B cell (primary cell): ENCODE data around the gene UBASH3B. TPM values are rescaled to one million over a fixed set of nuclear protein-coding genes. Genes with fewer than 3 reads are reported as not detected.
A peak's percentile ranks its signal among the peaks of the same experiment; 100 is the strongest.

Source experiments
- ATAC-seq: fragments of 200-7000 bp; cut with Tn5 transposase; one replicate; pipeline ENCODE4 v1.10.0; 2021; ENCODE audit warnings: low read depth, mild to moderate bottlenecking, moderate number of reproducible peaks, moderate library complexity
- CTCF ChIA-PET: fragments of 350-600 bp; sonication (Branson Sonifier 250); formaldehyde crosslinking; loops from one replicate; lab custom pipeline; 2021; ENCODE audit warnings: antibody characterized with exemption, inconsistent platforms; lab: Charles Lee
- POLR2A ChIA-PET: fragments of 350-600 bp; sonication (Branson Sonifier 250); formaldehyde crosslinking; loops from one replicate; lab custom pipeline; 2021; ENCODE audit warnings: antibody characterized with exemption; lab: Charles Lee
- DNase-seq: peaks from one replicate; pipeline ENCODE4 v3.0.0; 2013
- H2AFZ ChIP-seq: 2 replicates; pipeline ENCODE4 v1.6.1; 2012; ENCODE audit warnings: mild to moderate bottlenecking, low read depth, low read length; ENCODE audit not compliant: insufficient read depth, poor library complexity, severe bottlenecking
- H3K27ac ChIP-seq, 2 donors: 1 replicate in 1 of 2; 2 replicates in 1 of 2; pipeline ENCODE4 v1.5.1; 2012 to 2013; ENCODE audit warnings: low read length in 2 of 2, mild to moderate bottlenecking in 2 of 2, moderate library complexity in 1 of 2
- H3K27me3 ChIP-seq, 4 experiments: fragments of 200-600 bp in 1 of 4; sonication (generic) in 1 of 4; replicated peaks in 1 of 4; 1 replicate in 2 of 4; 2 replicates in 2 of 4; pipeline versions ENCODE4 v1.6.1 to v1.7.0; 2013 to 2016; ENCODE audit warnings: low read length in 3 of 4, mild to moderate bottlenecking in 2 of 4, mixed read lengths in 1 of 4, moderate library complexity in 1 of 4; ENCODE audit not compliant: insufficient read depth in 4 of 4, control insufficient read depth in 3 of 4; ENCODE audit errors: control extremely low read depth in 1 of 4
- H3K36me3 ChIP-seq, 2 experiments: replicated peaks in 1 of 2; 1 replicate in 1 of 2; 2 replicates in 1 of 2; pipeline versions ENCODE4 v1.6.1 to v1.7.1; 2013; ENCODE audit warnings: low read length in 1 of 2; ENCODE audit not compliant: insufficient read depth in 2 of 2, control insufficient read depth in 1 of 2; ENCODE audit errors: control extremely low read depth in 1 of 2, extremely low read depth in 1 of 2
- H3K4me1 ChIP-seq, 2 donors: fragments of 200-600 bp in 1 of 2; sonication (generic) in 1 of 2; 1 replicate in 1 of 2; 2 replicates in 1 of 2; pipeline versions ENCODE4 v1.5.1 to v1.6.1; 2013 to 2017; ENCODE audit warnings: low read length in 2 of 2; ENCODE audit not compliant: control insufficient read depth in 2 of 2, insufficient read depth in 2 of 2
- H3K4me2 ChIP-seq: replicated peaks from 2 replicates; pipeline ENCODE3; 2012; ENCODE audit warnings: mild to moderate bottlenecking, low read depth, low read length; ENCODE audit not compliant: poor library complexity, severe bottlenecking
- H3K4me3 ChIP-seq, 5 experiments: fragments of 200-600 bp in 1 of 5; sonication (generic) in 1 of 5; 1 replicate in 3 of 5; 2 replicates in 2 of 5; pipeline versions ENCODE4 v1.5.1 to v1.7.0; 2011 to 2016; ENCODE audit warnings: low read length in 4 of 5, mild to moderate bottlenecking in 4 of 5, low read depth in 2 of 5, control low read depth in 1 of 5, moderate library complexity in 1 of 5; ENCODE audit not compliant: insufficient read depth in 1 of 5; ENCODE audit errors: control extremely low read depth in 1 of 5, extremely low read depth in 1 of 5
- H3K79me2 ChIP-seq: fragments of 200-600 bp; sonication (generic); one replicate; pipeline ENCODE4 v1.6.0; 2016; ENCODE audit warnings: low read length; ENCODE audit not compliant: control insufficient read depth, insufficient read depth
- H3K9ac ChIP-seq: fragments of 200-600 bp; sonication (generic); 2 replicates; pipeline ENCODE4 v1.6.1; 2017; ENCODE audit warnings: mild to moderate bottlenecking, low read length, moderate library complexity
- H3K9me3 ChIP-seq, 3 donors: one replicate each; pipeline versions ENCODE4 v1.6.1 to v1.7.1; 2013; ENCODE audit warnings: low read length in 2 of 3; ENCODE audit not compliant: control insufficient read depth in 2 of 3, insufficient read depth in 1 of 3; ENCODE audit errors: control extremely low read depth in 1 of 3
- H4K20me1 ChIP-seq: 2 replicates; pipeline ENCODE4 v1.6.0; 2012; ENCODE audit warnings: mild to moderate bottlenecking, low read length; ENCODE audit not compliant: insufficient read depth, control insufficient read depth, poor library complexity, severe bottlenecking
- H3K27ac Mint-ChIP-seq: one replicate; pipeline ENCODE4 v1.8.0; 2021; ENCODE audit warnings: mixed read lengths
- H3K27me3 Mint-ChIP-seq: one replicate; pipeline ENCODE4 v1.8.0; 2021; ENCODE audit warnings: mixed read lengths
- H3K4me1 Mint-ChIP-seq: one replicate; pipeline ENCODE4 v1.8.0; 2021; ENCODE audit warnings: mixed read lengths
- H3K4me3 Mint-ChIP-seq: one replicate; pipeline ENCODE4 v1.8.0; 2021; ENCODE audit warnings: mixed read lengths
- H3K9me3 Mint-ChIP-seq: one replicate; pipeline ENCODE4 v1.8.0; 2022; ENCODE audit warnings: mixed read lengths; ENCODE audit not compliant: insufficient read depth
- EZH2 ChIP-seq: IDR thresholded peaks from 2 replicates; pipeline ENCODE4 v1.6.1; 2012; ENCODE audit warnings: borderline replicate concordance, low read depth, mild to moderate bottlenecking, moderate library complexity, low read length; ENCODE audit not compliant: insufficient read depth, poor library complexity, severe bottlenecking
- WGBS: methylation state at CpG from one replicate; pipeline ENCODE4 v1.1.5; 2013; ENCODE audit warnings: missing lambda C conversion rate; ENCODE audit not compliant: insufficient coverage; 5-methylcytosine and 5-hydroxymethylcytosine counted together
- intact Hi-C: fragments of 100-400 bp; cut with micrococcal nuclease; formaldehyde crosslinking; loops from one replicate; pipeline ENCODE4 v1.10.0; 2022
- polyA plus RNA-seq: library from polyadenylated mRNA; depleted of rRNA; stranded (reverse); fragments of >200 nt; gene quantifications from 2 replicates; pipeline ENCODE4 v1.2.3, GENCODE V29; 2012
- total RNA-seq, 2 donors: library from RNA; stranded (reverse); fragments of 120-200 nt in 1 of 2; gene quantifications; 1 replicate in 1 of 2; 2 replicates in 1 of 2; pipeline versions ENCODE4 v1.2.3 to v1.2.4, GENCODE V29; 2013 to 2022
- TF ChIP-seq, protein P1 (sequence below): fragments of 200-600 bp; IDR thresholded peaks from one replicate; pipeline ENCODE4 v1.8.0; 2022; ENCODE audit warnings: antibody characterized with exemption, mild to moderate bottlenecking

The UBASH3B gene
- total and polyA plus RNA-seq, 2 donors (not counting 1 experiment from before 2014, with no cell fraction given), result 2.3 to 3.6 TPM

DNA sequence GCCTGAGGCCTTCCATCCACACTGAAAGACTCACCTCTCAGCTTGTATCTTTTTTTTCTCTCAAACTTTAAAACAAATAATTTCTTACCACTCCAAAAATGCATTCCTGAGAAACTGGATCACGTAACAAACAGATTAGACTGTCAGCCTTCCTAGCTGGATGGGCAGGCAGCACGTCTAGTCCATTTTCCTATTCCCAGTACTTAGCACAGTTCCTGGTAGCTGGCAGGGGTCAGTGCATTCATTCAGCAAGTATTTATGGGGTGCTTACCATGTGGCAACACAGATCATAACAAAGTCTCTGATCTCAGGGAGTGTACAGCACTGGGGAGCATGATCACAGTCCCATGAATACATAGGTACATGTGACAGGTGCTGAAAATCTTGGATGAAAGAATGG is 89.6 kb downstream of the UBASH3B start:
- Mint-ChIP-seq H3K27me3 (no peaks in the 10 kb centered on the region), H3K4me3 (no peak overlapping the region), H3K4me1 (peaks cover 16% of the 10 kb centered on the region), H3K27ac (peak overlapping the region; percentile 85), H3K9me3 (no peaks in the 10 kb centered on the region)
- H4K20me1 ChIP-seq, result no peaks in the 10 kb centered on the region
- H3K4me2 ChIP-seq, result peak overlapping the region; percentile 67
- no peak overlapping the region for H3K9ac ChIP-seq
- H3K4me3 ChIP-seq, result no peak overlapping the region
- no peak for TF ChIP-seq EZH2
- TF ChIP-seq, protein P1, sequence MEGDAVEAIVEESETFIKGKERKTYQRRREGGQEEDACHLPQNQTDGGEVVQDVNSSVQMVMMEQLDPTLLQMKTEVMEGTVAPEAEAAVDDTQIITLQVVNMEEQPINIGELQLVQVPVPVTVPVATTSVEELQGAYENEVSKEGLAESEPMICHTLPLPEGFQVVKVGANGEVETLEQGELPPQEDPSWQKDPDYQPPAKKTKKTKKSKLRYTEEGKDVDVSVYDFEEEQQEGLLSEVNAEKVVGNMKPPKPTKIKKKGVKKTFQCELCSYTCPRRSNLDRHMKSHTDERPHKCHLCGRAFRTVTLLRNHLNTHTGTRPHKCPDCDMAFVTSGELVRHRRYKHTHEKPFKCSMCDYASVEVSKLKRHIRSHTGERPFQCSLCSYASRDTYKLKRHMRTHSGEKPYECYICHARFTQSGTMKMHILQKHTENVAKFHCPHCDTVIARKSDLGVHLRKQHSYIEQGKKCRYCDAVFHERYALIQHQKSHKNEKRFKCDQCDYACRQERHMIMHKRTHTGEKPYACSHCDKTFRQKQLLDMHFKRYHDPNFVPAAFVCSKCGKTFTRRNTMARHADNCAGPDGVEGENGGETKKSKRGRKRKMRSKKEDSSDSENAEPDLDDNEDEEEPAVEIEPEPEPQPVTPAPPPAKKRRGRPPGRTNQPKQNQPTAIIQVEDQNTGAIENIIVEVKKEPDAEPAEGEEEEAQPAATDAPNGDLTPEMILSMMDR, result no peak
- H3K36me3 ChIP-seq, result no peaks in the 10 kb centered on the region
- peaks cover 51 to 69% of the 10 kb centered on the region in 2 donors for H3K4me1 ChIP-seq
- H3K79me2 ChIP-seq, result peaks cover 11% of the 10 kb centered on the region
- no peak for ATAC-seq
- peak overlapping the region in 1 of 2 donors; percentile 75 for H3K27ac ChIP-seq
- ChIA-PET POLR2A (interaction anchor here (0.9 to 1.2 kb wide), 2 partner anchors 10 to 31 kb away, joined by 3 to 4 read pairs; no protein-coding TSS in a partner anchor), CTCF (interaction anchor here (0.9 to 18.4 kb wide), 6 partner anchors 10 to 113 kb away, joined by 3 to 405 read pairs (median 4); no protein-coding TSS in a partner anchor)
- peaks cover 0 to 17% (median 3%) of the 10 kb centered on the region in 4 experiments for H3K27me3 ChIP-seq
- 88% methylated on average over 2 of the region's 2 CpGs for WGBS
- DNase-seq, result no peak
- intact Hi-C loops, result loop anchor here (5.0 kb wide), 1 partner anchor 87 kb away; no protein-coding TSS in a partner anchor
- H2AFZ ChIP-seq, result no peak overlapping the region
- no peaks in the 10 kb centered on the region for H3K9me3 ChIP-seq

DNA sequence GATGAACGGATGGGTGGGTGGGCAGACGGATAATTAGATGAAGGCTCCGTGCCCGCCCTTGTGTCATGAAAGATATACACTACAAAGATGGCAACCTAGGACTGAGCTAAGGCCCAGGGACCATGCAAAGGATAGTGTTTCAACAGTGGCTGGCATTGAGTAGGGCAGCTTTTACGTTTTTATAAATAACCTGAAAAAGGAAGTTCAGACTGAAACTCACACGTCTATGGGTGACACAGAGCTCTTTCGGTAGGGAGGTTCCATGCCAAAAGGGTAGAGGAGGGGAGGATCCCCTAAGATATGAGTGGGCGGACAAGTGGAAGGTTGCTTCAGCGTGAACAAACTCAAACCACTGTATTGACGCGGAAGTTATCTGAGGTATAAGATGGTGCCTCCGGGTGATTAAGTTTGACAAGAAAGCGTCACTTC is 90.5 kb downstream of the UBASH3B start:
- Histone ChIP-seq H4K20me1 (no peaks in the 10 kb centered on the region), H3K36me3 (no peaks in the 10 kb centered on the region), H2AFZ (no peak overlapping the region), H3K4me1 (peaks cover 51 to 69% of the 10 kb centered on the region in 2 donors), H3K4me2 (peak overlapping the region; percentile 67), H3K27ac (peak overlapping the region; percentile 70 to 75), H3K79me2 (peaks cover 20% of the 10 kb centered on the region), H3K9ac (no peak overlapping the region), H3K27me3 (peaks cover 0 to 26% (median 6%) of the 10 kb centered on the region in 4 experiments), H3K4me3 (no peak overlapping the region), H3K9me3 (no peaks in the 10 kb centered on the region)
- intact Hi-C loops, result loop anchor here (1.0 to 5.0 kb wide), 6 partner anchors 10 to 316 kb away; partner anchors contain the start of genes HSPA8 and UBASH3B
- ChIA-PET POLR2A (interaction anchor here (0.5 to 1.2 kb wide), 3 partner anchors 9 to 34 kb away, joined by 3 to 12 read pairs (median 4); no protein-coding TSS in a partner anchor), CTCF (interaction anchor here (0.9 to 18.4 kb wide), 8 partner anchors 9 to 308 kb away, joined by 3 to 405 read pairs (median 6); no protein-coding TSS in a partner anchor)
- Mint-ChIP-seq H3K4me3 (peak overlapping the region; percentile 54), H3K4me1 (peaks cover 16% of the 10 kb centered on the region), H3K27ac (peak overlapping the region; percentile 85), H3K27me3 (peaks cover 7% of the 10 kb centered on the region), H3K9me3 (no peaks in the 10 kb centered on the region)
- TF ChIP-seq EZH2, result no peak
- DNase-seq, result peak; percentile 88
- WGBS, result 42% methylated on average over 8 of the region's 13 CpGs
- ATAC-seq, result peak; percentile 81
